IgD-negative memory B cell (primary cell): ENCODE data around the gene C13orf46. TPM values are rescaled to one million over a fixed set of nuclear protein-coding genes. Genes with fewer than 3 reads are reported as not detected.

Source experiments
- H3K27ac Mint-ChIP-seq, 3 donors: one replicate each; pipeline ENCODE4 v1.8.0; 2020 to 2022; ENCODE audit warnings: mild to moderate bottlenecking in 3 of 3, mixed read lengths in 3 of 3, moderate library complexity in 1 of 3
- H3K27me3 Mint-ChIP-seq: one replicate; pipeline ENCODE4 v1.8.0; 2021; ENCODE audit warnings: mixed read lengths
- H3K36me3 Mint-ChIP-seq: one replicate; pipeline ENCODE4 v1.8.0; 2020; ENCODE audit warnings: mild to moderate bottlenecking, mixed read lengths
- H3K4me1 Mint-ChIP-seq, 3 donors: one replicate each; pipeline ENCODE4 v1.8.0; 2020 to 2022; ENCODE audit warnings: mixed read lengths in 3 of 3, mild to moderate bottlenecking in 1 of 3
- H3K4me3 Mint-ChIP-seq, 4 donors: one replicate each; pipeline ENCODE4 v1.8.0; 2020 to 2022; ENCODE audit warnings: mild to moderate bottlenecking in 4 of 4, mixed read lengths in 4 of 4, moderate library complexity in 3 of 4
- H3K9me3 Mint-ChIP-seq, 3 donors: one replicate each; pipeline ENCODE4 v1.8.0; 2020 to 2021; ENCODE audit warnings: mixed read lengths in 3 of 3, mild to moderate bottlenecking in 1 of 3
- polyA plus RNA-seq: library from polyadenylated mRNA; unstranded; fragments of 300-500 nt; fragmentation: Illumina TruSeq; gene quantifications from one replicate; pipeline ENCODE4 v1.2.3, GENCODE V29; 2021

C13orf46 gene
- polyA plus RNA-seq, 1 donor from 2014 or later = 1.1 TPM

GRCh38 chr13:113927661-113928581 is 46.0 kb downstream of the C13orf46 start:
- H3K4me3 Mint-ChIP-seq = no peak overlapping the region
- peaks cover 0 to 4% (median 0%) of the 10 kb centered on the region in 3 donors for H3K9me3 Mint-ChIP-seq
- H3K27ac Mint-ChIP-seq = no peak overlapping the region
- peaks cover 0 to 10% (median 6%) of the 10 kb centered on the region in 3 donors for H3K4me1 Mint-ChIP-seq
- H3K36me3 Mint-ChIP-seq = no peaks in the 10 kb centered on the region
- peaks cover 24% of the 10 kb centered on the region for H3K27me3 Mint-ChIP-seq

GRCh38 chr13:113926951-113927660 is 46.8 kb downstream of the C13orf46 start:
- no peak overlapping the region for H3K4me3 Mint-ChIP-seq
- H3K9me3 Mint-ChIP-seq = peaks cover 2 to 4% (median 3%) of the 10 kb centered on the region in 3 donors
- no peak overlapping the region for H3K27ac Mint-ChIP-seq

GRCh38 chr13:113926301-113926761 is 47.5 kb downstream of the C13orf46 start:
- H3K27ac Mint-ChIP-seq = no peak overlapping the region
- H3K36me3 Mint-ChIP-seq = peaks cover 2% of the 10 kb centered on the region
- peaks cover 0 to 4% (median 3%) of the 10 kb centered on the region in 3 donors for H3K4me1 Mint-ChIP-seq
- H3K4me3 Mint-ChIP-seq = no peak overlapping the region
- peaks cover 2 to 11% (median 9%) of the 10 kb centered on the region in 3 donors for H3K9me3 Mint-ChIP-seq
- peaks cover 21% of the 10 kb centered on the region for H3K27me3 Mint-ChIP-seq

More at GRCh38 chr13:113926951-113927660, 46.8 kb downstream of the C13orf46 start:
- Mint-ChIP-seq H3K27me3 (peaks cover 21% of the 10 kb centered on the region), H3K36me3 (peaks cover 2% of the 10 kb centered on the region), H3K4me1 (peaks cover 0 to 9% (median 6%) of the 10 kb centered on the region in 3 donors)

GRCh38 chr13:113924184-113924901 is 49.5 kb downstream of the C13orf46 start:
- Mint-ChIP-seq H3K4me3 (no peak overlapping the region), H3K36me3 (peaks cover 2% of the 10 kb centered on the region), H3K27ac (no peak overlapping the region), H3K9me3 (peaks cover 5 to 14% (median 9%) of the 10 kb centered on the region in 3 donors), H3K27me3 (peaks cover 19% of the 10 kb centered on the region), H3K4me1 (no peaks in the 10 kb centered on the region)

- peaks cover 2% of the 10 kb centered on the region for H3K36me3 Mint-ChIP-seq
- peaks cover 5 to 14% (median 9%) of the 10 kb centered on the region in 3 donors for H3K9me3 Mint-ChIP-seq
- H3K27ac Mint-ChIP-seq = no peak overlapping the region
- H3K4me1 Mint-ChIP-seq = no peaks in the 10 kb centered on the region
- H3K4me3 Mint-ChIP-seq = no peak overlapping the region
- peaks cover 17% of the 10 kb centered on the region for H3K27me3 Mint-ChIP-seq
Measured at GRCh38 chr13:113923376-113924063, 50.4 kb downstream of the C13orf46 start.

- H3K27me3 Mint-ChIP-seq = peaks cover 20% of the 10 kb centered on the region
- no peaks in the 10 kb centered on the region for H3K4me1 Mint-ChIP-seq
- no peak overlapping the region for H3K4me3 Mint-ChIP-seq
- no peak overlapping the region for H3K27ac Mint-ChIP-seq
- H3K36me3 Mint-ChIP-seq = peaks cover 2% of the 10 kb centered on the region
- H3K9me3 Mint-ChIP-seq = peaks cover 5 to 14% (median 9%) of the 10 kb centered on the region in 3 donors
Measured at GRCh38 chr13:113922412-113923118, 51.3 kb downstream of the C13orf46 start.

GRCh38 chr13:113921763-113922162 is 52.1 kb downstream of the C13orf46 start:
- Mint-ChIP-seq H3K27me3 (peaks cover 18% of the 10 kb centered on the region), H3K36me3 (peaks cover 2% of the 10 kb centered on the region), H3K9me3 (peaks cover 5 to 14% (median 9%) of the 10 kb centered on the region in 3 donors), H3K4me1 (no peaks in the 10 kb centered on the region), H3K4me3 (no peak overlapping the region), H3K27ac (no peak overlapping the region)

- Mint-ChIP-seq H3K9me3 (peaks cover 5 to 14% (median 11%) of the 10 kb centered on the region in 3 donors), H3K27me3 (peaks cover 18% of the 10 kb centered on the region), H3K27ac (no peak overlapping the region), H3K36me3 (peaks cover 2% of the 10 kb centered on the region), H3K4me1 (no peaks in the 10 kb centered on the region), H3K4me3 (no peak overlapping the region)
Measured at GRCh38 chr13:113920606-113921286, 53.1 kb downstream of the C13orf46 start.

- H3K36me3 Mint-ChIP-seq = peaks cover 2% of the 10 kb centered on the region
Measured at GRCh38 chr13:113919761-113920559, 53.9 kb downstream of the C13orf46 start.

GRCh38 chr13:113918981-113919701 is 54.7 kb downstream of the C13orf46 start:
- H3K36me3 Mint-ChIP-seq = peaks cover 2% of the 10 kb centered on the region
- H3K4me3 Mint-ChIP-seq = no peak overlapping the region
- H3K9me3 Mint-ChIP-seq = peaks cover 5 to 14% (median 12%) of the 10 kb centered on the region in 3 donors
- peaks cover 19% of the 10 kb centered on the region for H3K27me3 Mint-ChIP-seq
- H3K4me1 Mint-ChIP-seq = no peaks in the 10 kb centered on the region
- H3K27ac Mint-ChIP-seq = no peak overlapping the region

More at GRCh38 chr13:113919761-113920559, 53.9 kb downstream of the C13orf46 start:
- Mint-ChIP-seq H3K27ac (no peak overlapping the region), H3K4me3 (no peak overlapping the region), H3K27me3 (peaks cover 15% of the 10 kb centered on the region), H3K9me3 (peaks cover 5 to 14% (median 11%) of the 10 kb centered on the region in 3 donors), H3K4me1 (no peaks in the 10 kb centered on the region)

- Mint-ChIP-seq H3K4me3 (no peak overlapping the region), H3K36me3 (peaks cover 2% of the 10 kb centered on the region), H3K4me1 (no peaks in the 10 kb centered on the region), H3K27me3 (peaks cover 20% of the 10 kb centered on the region), H3K9me3 (peaks cover 5 to 14% (median 13%) of the 10 kb centered on the region in 3 donors), H3K27ac (no peak overlapping the region)
Measured at GRCh38 chr13:113918580-113918979, 55.3 kb downstream of the C13orf46 start.
